GM23338 (cell line): ENCODE measurements around the gene CAPN14.

Experiments used
- CREB1 ChIP-seq: fragments of 250-450 bp; sonication (Bioruptor Pico); IDR thresholded peaks from 2 replicates; pipeline ENCODE4 v1.5.0; 2020; ENCODE audit warnings: low read depth, mild to moderate bottlenecking, moderate library complexity
- ETS1 ChIP-seq: IDR thresholded peaks from 2 replicates; pipeline ENCODE4 v1.6.1; 2016; ENCODE audit warnings: antibody characterized with exemption
- EZH2 ChIP-seq: fragments of 200-600 bp; sonication (generic); IDR thresholded peaks from one replicate; pipeline ENCODE4 v1.8.0; 2017; ENCODE audit warnings: antibody characterized with exemption, mild to moderate bottlenecking, low read depth; ENCODE audit not compliant: unreplicated experiment
- EZH2phosphoT487 ChIP-seq: fragments of 200-600 bp; sonication (generic); IDR thresholded peaks from one replicate; pipeline ENCODE4 v1.8.1; 2018; ENCODE audit warnings: antibody characterized with exemption; ENCODE audit not compliant: unreplicated experiment
- JUNB ChIP-seq: IDR thresholded peaks from one replicate; pipeline ENCODE4 v1.6.1; 2016; ENCODE audit warnings: antibody characterized with exemption; ENCODE audit not compliant: unreplicated experiment
- NANOG ChIP-seq: IDR thresholded peaks from 2 replicates; pipeline ENCODE4 v1.6.1; 2016; ENCODE audit warnings: antibody characterized with exemption, borderline replicate concordance
- POLR2AphosphoS5 ChIP-seq: IDR thresholded peaks from 2 replicates; pipeline ENCODE4 v1.6.1; 2016; ENCODE audit warnings: antibody characterized with exemption, low read depth
- REST ChIP-seq: IDR thresholded peaks from one replicate; pipeline ENCODE4 v1.6.1; 2018; ENCODE audit warnings: antibody characterized with exemption; ENCODE audit not compliant: unreplicated experiment
- STAT1 ChIP-seq: IDR thresholded peaks from one replicate; pipeline ENCODE4 v1.6.1; 2016; ENCODE audit warnings: antibody characterized with exemption; ENCODE audit not compliant: unreplicated experiment
- ZNF331 ChIP-seq: fragments of 250-450 bp; sonication (Bioruptor Pico); IDR thresholded peaks from 2 replicates; pipeline ENCODE4 v1.5.0; 2020; ENCODE audit warnings: low read depth, mild to moderate bottlenecking, moderate library complexity
- TF ChIP-seq, protein P1 (sequence below), 2 experiments: fragments of 200-600 bp in 1 of 2; sonication (generic) in 1 of 2; conservative IDR thresholded peaks; 2 replicates each; pipeline versions ENCODE4 v1.5.1 to v1.6.1; 2016 to 2017; ENCODE audit warnings: antibody characterized with exemption in 2 of 2, low read depth in 2 of 2, mild to moderate bottlenecking in 2 of 2, moderate library complexity in 1 of 2
- TF ChIP-seq, protein P2 (sequence below): fragments of 250-450 bp; sonication (Bioruptor Pico); IDR thresholded peaks from 2 replicates; pipeline ENCODE4 v1.5.0; 2020; ENCODE audit warnings: mild to moderate bottlenecking, moderate library complexity

DNA sequence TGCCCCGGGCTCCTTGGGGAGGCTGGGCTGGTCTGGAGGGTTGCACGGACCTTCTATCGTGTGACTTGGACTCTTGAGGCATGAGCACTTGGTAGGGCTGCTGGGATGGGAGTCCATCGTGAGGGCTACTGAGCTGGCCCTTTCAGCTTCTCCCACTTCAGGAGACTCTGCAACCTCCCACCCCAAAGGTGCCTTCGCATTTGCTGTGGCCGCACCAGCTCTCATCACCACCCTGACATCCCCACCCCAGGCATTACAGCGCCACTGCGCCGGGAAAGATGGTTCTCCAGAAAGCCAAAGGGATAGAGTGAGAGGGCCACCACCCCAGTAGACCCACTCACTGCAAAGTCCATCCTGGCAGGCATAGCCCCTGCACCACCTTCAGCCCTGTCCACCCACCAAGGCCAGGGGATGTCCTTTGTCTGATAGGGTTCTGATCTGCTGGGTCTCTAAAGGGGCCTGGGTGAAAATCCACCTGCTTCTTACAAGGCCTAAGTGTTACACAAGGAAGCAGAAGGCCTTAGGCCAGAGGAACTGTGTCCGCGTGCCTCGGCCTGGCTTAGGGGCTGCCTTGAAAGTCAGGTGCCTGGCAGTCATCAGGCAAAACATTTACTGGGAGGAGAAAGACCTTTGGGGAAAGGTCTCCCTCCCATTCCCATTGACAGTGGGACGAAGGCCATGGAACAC, 21.7 kb upstream of the CAPN14 start:
- TF ChIP-seq, protein P1, sequence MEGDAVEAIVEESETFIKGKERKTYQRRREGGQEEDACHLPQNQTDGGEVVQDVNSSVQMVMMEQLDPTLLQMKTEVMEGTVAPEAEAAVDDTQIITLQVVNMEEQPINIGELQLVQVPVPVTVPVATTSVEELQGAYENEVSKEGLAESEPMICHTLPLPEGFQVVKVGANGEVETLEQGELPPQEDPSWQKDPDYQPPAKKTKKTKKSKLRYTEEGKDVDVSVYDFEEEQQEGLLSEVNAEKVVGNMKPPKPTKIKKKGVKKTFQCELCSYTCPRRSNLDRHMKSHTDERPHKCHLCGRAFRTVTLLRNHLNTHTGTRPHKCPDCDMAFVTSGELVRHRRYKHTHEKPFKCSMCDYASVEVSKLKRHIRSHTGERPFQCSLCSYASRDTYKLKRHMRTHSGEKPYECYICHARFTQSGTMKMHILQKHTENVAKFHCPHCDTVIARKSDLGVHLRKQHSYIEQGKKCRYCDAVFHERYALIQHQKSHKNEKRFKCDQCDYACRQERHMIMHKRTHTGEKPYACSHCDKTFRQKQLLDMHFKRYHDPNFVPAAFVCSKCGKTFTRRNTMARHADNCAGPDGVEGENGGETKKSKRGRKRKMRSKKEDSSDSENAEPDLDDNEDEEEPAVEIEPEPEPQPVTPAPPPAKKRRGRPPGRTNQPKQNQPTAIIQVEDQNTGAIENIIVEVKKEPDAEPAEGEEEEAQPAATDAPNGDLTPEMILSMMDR (conservative IDR thresholded peaks at IDR 0.05; ENCODE audit: low read depth in 2 of 2): no peak
- no peak for TF ChIP-seq REST
- TF ChIP-seq EZH2phosphoT487: no peak
- TF ChIP-seq CREB1 (CRISPR knock-in tag): no peak
- no peak for TF ChIP-seq POLR2AphosphoS5
- no peak for TF ChIP-seq EZH2
- TF ChIP-seq NANOG: no peak
- no peak for TF ChIP-seq JUNB
- TF ChIP-seq, protein P2, sequence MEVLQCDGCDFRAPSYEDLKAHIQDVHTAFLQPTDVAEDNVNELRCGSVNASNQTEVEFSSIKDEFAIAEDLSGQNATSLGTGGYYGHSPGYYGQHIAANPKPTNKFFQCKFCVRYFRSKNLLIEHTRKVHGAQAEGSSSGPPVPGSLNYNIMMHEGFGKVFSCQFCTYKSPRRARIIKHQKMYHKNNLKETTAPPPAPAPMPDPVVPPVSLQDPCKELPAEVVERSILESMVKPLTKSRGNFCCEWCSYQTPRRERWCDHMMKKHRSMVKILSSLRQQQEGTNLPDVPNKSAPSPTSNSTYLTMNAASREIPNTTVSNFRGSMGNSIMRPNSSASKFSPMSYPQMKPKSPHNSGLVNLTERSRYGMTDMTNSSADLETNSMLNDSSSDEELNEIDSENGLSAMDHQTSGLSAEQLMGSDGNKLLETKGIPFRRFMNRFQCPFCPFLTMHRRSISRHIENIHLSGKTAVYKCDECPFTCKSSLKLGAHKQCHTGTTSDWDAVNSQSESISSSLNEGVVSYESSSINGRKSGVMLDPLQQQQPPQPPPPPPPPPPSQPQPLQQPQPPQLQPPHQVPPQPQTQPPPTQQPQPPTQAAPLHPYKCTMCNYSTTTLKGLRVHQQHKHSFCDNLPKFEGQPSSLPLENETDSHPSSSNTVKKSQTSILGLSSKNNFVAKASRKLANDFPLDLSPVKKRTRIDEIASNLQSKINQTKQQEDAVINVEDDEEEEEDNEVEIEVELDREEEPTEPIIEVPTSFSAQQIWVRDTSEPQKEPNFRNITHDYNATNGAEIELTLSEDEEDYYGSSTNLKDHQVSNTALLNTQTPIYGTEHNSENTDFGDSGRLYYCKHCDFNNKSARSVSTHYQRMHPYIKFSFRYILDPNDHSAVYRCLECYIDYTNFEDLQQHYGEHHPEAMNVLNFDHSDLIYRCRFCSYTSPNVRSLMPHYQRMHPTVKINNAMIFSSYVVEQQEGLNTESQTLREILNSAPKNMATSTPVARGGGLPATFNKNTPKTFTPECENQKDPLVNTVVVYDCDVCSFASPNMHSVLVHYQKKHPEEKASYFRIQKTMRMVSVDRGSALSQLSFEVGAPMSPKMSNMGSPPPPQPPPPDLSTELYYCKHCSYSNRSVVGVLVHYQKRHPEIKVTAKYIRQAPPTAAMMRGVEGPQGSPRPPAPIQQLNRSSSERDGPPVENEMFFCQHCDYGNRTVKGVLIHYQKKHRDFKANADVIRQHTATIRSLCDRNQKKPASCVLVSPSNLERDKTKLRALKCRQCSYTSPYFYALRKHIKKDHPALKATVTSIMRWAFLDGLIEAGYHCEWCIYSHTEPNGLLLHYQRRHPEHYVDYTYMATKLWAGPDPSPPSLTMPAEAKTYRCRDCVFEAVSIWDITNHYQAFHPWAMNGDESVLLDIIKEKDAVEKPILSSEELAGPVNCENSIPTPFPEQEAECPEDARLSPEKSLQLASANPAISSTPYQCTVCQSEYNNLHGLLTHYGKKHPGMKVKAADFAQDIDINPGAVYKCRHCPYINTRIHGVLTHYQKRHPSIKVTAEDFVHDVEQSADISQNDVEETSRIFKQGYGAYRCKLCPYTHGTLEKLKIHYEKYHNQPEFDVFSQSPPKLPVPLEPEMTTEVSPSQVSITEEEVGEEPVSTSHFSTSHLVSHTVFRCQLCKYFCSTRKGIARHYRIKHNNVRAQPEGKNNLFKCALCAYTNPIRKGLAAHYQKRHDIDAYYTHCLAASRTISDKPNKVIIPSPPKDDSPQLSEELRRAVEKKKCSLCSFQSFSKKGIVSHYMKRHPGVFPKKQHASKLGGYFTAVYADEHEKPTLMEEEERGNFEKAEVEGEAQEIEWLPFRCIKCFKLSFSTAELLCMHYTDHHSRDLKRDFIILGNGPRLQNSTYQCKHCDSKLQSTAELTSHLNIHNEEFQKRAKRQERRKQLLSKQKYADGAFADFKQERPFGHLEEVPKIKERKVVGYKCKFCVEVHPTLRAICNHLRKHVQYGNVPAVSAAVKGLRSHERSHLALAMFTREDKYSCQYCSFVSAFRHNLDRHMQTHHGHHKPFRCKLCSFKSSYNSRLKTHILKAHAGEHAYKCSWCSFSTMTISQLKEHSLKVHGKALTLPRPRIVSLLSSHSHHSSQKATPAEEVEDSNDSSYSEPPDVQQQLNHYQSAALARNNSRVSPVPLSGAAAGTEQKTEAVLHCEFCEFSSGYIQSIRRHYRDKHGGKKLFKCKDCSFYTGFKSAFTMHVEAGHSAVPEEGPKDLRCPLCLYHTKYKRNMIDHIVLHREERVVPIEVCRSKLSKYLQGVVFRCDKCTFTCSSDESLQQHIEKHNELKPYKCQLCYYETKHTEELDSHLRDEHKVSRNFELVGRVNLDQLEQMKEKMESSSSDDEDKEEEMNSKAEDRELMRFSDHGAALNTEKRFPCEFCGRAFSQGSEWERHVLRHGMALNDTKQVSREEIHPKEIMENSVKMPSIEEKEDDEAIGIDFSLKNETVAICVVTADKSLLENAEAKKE: no peak
- no peak for TF ChIP-seq ZNF331 (CRISPR knock-in tag)
- TF ChIP-seq ETS1: no peak
- no peak for TF ChIP-seq STAT1
